GM19455 (cell line): Measurements from ENCODE around the gene GPANK1.

Experiments used
- ATAC-seq: cut with Tn5 transposase; IDR thresholded peaks from one replicate; pipeline ENCODE4 v1.9.1; 2021; ENCODE audit not compliant: unreplicated experiment

Gene GPANK1

DNA sequence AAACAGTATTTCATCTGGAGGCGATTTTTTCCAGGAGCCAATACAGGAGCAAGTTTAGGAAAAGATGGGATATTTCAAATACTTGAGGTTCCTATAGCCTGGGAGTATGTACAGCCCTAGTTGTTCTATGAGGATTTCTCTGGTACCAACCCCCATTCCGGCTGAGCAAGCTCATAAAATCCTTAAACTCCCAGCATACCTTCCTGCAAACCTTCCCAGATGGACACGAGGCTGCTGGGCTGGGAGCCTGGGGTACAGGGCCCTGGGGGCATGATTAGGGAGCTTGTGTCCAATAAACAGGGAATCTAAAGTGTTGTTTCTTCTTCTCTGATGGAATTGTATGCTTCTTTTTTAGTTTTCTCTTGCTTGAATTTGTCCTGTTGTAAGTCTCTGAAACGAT, 42.8 kb downstream of the GPANK1 start:
- ATAC-seq: no peak

DNA sequence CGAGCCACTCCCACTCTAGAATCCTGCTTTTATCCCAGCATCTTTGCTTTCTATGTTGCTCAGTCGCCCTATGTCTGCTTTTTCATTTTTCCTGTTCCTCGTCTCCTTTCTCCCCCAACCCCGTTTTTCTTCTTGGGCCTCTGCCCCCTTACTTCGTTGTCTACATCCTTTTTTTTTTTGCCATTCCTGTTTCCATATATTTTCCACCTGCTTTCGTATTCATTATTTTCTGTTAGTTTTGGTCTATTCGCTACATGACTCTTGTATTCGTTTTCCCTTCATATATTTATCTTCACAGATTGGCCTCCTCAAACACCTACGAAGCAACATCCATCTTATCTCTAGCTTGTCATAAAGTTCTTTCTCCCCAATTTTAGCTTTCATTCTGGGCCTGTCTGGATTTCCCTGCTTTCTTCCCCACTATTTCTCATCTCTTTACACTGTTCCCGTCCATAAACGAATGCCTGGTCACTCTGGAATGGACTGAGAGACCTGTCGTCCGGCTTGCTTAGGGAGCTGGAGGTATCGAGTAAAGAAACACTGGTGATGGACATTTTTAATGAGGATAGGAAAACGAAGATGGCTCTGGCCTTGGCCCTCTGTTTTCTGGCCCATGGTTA, 43.4 kb downstream of the GPANK1 start:
- no peak for ATAC-seq

DNA sequence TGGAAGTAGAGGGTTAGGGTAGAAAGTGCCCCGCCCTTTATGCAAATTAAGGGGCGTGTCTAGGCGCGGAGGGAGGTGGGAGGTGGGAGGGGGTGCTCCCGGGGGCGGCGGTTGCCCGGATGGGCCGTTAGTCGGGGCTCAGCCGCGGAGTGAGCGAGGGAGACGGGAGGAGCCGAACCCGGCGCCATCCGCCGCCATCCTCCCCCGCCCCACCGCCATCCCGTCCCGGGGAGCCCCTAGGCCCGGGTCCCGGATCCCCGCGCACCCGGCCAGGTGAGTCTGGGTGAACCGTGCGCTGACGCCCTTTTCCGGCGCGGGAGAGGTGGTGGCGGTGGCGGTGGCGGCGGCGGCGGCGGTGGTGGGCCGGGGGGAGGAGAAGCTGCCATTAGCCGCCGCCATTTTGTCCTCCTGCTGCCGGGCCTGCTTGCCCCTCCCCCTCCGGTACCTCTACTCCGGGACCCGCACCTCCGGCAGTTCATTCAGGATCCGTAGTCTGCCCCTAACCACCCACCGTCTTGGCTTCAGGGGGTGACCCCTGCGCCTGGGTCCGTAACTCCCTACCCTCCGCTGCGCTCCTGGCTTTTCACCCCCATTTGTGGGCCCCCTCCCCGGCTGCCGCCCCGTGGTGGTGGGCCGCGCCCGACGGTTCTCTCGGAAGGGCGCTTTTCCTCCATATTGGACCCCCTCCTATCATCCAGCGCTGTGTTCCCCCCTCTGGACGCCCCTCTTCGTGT, 44.0 kb downstream of the GPANK1 start, which contains the start of gene PRRC2A:
PRRC2A (plus strand) TSS at position 130 of the 734 bp plus-strand sequence. CDS start 2,075 bp downstream, outside the sequence.
- ATAC-seq: peak; percentile 53

DNA sequence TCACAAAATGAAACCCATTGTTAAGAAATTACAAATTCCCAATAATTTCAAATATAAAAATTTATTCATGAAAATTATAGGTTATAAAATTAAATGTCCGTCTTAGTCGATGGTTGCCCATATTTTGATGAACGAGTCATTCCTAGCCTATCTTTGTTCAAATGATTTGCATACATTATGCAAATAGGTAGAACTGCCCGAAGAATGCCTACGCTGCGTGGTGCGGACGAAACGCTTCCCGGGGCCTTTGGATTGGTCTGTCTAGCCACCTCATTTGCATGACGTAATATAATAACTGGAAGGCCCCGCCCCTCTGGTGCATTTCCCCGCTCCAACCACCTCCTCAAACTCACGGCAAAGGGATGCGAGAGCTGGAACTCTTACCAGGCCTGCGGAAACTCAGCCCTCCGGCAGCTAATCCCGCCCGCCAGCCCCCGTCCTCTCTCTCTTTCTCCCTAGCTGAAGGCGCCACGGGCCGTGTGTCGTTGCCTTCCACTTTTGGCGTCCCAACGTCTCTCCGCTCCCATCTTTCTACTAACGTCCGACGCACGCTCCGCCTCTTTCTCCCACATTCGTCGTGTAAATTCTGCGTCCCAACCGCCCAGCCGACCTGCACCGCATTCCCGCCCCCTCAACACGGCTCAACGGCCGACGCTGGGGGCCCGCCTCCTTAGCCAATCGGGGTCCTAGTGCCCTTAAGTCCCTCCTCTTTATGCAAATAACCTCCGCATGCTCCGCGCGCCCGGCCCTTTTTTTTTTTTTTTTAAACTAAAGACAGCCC, 44.8 kb downstream of the GPANK1 start:
- ATAC-seq: peak; percentile 69

DNA sequence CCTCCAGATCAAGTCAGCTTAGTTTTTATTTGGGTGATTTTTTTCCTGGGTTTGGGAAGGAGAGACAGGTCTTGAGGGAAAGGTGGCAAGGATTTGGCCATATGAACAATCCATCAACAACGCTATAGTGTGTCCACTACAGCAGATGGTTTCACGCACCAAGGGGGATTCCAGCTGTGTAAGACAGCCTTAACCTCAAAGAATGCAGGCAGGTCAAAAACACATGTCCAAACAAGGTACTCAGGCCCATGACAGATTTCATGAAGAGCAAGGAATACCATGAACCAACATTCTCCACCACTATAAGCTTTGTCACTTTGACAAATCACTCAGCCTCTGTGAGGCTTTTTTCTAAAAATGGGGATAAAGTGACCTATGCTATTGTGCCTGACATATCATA, 47.8 kb downstream of the GPANK1 start:
- no peak for ATAC-seq

DNA sequence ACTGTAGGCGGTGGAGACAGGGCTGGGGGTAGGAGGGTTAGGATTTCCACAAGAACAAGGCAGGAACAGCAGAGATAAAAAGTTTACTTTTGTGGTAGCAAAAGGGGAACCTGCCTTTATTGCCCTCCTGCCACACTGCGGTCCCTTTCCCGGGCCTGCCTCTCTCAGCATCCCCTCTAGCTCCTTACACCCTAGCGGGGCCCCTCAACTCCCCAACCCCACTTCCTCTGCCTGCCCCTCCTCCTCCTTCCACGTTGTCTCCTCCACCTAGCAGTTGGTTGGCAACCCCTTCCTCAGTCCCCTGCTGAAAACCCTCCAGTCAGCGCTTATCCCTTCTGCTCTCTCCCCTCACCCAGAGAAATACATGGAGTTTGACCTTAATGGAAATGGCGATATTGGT, 49.0 kb downstream of the GPANK1 start:
- ATAC-seq: no peak

DNA sequence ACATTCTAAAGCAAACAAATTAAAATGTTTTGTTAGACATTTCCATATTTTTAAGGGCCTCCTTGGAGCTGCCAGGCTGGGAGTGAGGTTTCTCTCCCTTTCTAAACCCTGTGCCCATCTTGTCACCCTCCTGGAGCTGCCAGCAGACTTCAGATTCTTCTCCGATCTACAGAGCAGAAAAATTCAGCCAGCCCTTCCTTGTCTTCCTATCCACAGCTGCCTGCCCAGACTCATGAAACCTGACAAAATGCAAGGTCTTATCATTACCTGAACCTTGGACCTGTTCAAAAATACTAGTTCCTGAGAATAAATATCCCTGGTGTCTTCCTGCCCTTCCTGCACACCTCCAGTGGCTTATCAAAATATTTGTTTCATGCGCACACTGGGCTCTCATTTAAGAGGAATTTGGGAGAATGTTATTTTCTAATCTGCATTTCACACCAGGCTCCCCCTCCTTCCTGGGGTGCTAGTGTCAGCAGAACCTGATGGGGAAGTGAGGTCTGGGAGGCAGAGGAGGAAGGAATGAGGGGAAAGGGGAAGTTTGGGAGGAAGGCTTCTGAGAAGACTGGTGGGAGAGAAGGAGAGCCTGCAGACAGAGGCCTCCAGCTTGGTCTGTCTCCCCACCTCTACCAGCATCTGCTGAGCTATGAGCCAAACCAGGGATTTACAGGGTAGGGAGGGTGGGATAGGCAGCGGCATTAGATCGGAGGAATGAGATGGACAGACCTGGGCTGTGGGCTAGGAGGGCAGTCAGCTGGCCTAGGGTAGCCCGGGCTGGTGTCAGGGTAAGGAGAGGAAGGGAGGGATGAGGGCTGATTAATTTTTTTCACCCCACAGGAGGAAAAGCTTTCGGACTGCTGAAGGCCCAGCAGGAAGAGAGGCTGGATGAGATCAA, 49.9 kb downstream of the GPANK1 start, which contains the start of gene AIF1:
AIF1 (plus strand) TSS at position 551 of the 895 bp plus-strand sequence; CDS start at position 647, 96 bp downstream.
- ATAC-seq: no peak

DNA sequence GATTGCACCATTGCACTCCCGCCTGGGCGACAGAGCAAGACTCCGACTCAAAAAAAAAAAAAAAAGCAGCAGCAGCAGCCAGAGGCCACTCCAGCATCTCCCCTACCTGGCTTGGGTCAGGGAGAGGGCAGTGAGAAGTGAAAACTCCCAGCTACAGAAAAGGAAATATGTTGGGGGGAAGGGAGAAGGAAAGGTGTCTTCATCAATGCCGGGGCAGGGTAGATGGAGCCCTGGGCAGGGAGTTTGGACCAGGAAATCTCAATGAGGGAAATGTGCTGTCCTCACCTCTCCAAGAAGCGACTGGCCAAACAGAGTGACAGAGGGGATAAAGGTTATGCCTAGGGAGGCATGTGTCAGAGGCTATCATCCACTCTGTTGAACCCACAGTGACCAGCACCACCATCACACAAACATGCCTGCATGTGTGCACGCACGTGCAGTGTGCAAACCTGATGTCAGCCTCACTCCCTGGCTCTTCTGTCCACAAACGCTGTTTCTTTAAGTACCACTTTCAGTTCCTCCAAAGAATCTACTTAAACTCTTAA, 50.6 kb downstream of the GPANK1 start:
- ATAC-seq: no peak
